Astrocyte (in vitro differentiated cells and primary cell): ENCODE data around the gene ITSN1.

Source experiments
- EZH2 ChIP-seq: IDR thresholded peaks from 2 replicates; pipeline ENCODE4 v1.6.1; 2012; ENCODE audit warnings: mild to moderate bottlenecking, low read length, inconsistent platforms; ENCODE audit not compliant: insufficient read depth
- TF ChIP-seq, protein P1 (sequence below): IDR thresholded peaks from 2 replicates; pipeline ENCODE4 v1.5.1; 2011; ENCODE audit warnings: low read depth, mild to moderate bottlenecking, inconsistent platforms, low read length, moderate library complexity; ENCODE audit not compliant: insufficient read depth

GRCh38 chr21:33690874-33691273 is 48.6 kb downstream of the ITSN1 start:
- TF ChIP-seq, protein P1, sequence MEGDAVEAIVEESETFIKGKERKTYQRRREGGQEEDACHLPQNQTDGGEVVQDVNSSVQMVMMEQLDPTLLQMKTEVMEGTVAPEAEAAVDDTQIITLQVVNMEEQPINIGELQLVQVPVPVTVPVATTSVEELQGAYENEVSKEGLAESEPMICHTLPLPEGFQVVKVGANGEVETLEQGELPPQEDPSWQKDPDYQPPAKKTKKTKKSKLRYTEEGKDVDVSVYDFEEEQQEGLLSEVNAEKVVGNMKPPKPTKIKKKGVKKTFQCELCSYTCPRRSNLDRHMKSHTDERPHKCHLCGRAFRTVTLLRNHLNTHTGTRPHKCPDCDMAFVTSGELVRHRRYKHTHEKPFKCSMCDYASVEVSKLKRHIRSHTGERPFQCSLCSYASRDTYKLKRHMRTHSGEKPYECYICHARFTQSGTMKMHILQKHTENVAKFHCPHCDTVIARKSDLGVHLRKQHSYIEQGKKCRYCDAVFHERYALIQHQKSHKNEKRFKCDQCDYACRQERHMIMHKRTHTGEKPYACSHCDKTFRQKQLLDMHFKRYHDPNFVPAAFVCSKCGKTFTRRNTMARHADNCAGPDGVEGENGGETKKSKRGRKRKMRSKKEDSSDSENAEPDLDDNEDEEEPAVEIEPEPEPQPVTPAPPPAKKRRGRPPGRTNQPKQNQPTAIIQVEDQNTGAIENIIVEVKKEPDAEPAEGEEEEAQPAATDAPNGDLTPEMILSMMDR, result no peak
- no peak for TF ChIP-seq EZH2
